ENCODE results near the gene SPDYA.
A peak's percentile ranks its signal among the peaks of the same experiment; 100 is the strongest.

GRCh38 chr2:28895189-28895893 lies 84.7 kb downstream of the SPDYA start:
- no peak for TF ChIP-seq ZNF561 (tag by site-specific recombination; IDR thresholded peaks at IDR 0.05; ENCODE audit: borderline replicate concordance)
- TF ChIP-seq YY1 (tag by site-specific recombination; IDR thresholded peaks at IDR 0.05): no peak; the same call in 1 of the 2 replicates
- no peak for TF ChIP-seq ZBTB10 (tag by site-specific recombination; IDR thresholded peaks at IDR 0.05)
- TF ChIP-seq ZBTB21 (tag by site-specific recombination; IDR thresholded peaks at IDR 0.05): no peak
- no peak for TF ChIP-seq CTCF (tag by site-specific recombination; IDR thresholded peaks at IDR 0.05)
- no peak for TF ChIP-seq IKZF3 (tag by site-specific recombination; IDR thresholded peaks at IDR 0.05)
- no peak for TF ChIP-seq ZNF529 (tag by site-specific recombination; IDR thresholded peaks at IDR 0.05; ENCODE audit: insufficient replicate concordance)
- TF ChIP-seq, protein P1, sequence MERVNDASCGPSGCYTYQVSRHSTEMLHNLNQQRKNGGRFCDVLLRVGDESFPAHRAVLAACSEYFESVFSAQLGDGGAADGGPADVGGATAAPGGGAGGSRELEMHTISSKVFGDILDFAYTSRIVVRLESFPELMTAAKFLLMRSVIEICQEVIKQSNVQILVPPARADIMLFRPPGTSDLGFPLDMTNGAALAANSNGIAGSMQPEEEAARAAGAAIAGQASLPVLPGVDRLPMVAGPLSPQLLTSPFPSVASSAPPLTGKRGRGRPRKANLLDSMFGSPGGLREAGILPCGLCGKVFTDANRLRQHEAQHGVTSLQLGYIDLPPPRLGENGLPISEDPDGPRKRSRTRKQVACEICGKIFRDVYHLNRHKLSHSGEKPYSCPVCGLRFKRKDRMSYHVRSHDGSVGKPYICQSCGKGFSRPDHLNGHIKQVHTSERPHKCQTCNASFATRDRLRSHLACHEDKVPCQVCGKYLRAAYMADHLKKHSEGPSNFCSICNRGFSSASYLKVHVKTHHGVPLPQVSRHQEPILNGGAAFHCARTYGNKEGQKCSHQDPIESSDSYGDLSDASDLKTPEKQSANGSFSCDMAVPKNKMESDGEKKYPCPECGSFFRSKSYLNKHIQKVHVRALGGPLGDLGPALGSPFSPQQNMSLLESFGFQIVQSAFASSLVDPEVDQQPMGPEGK (tag by site-specific recombination; IDR thresholded peaks at IDR 0.05): peak; percentile 27; the same call in 1 of the 2 replicates

Measured in HEK293 (cell line).